Endodermal cell (in vitro differentiated cells): Measurements from ENCODE around the gene ZNF549. TPM values are rescaled to one million over a fixed set of nuclear protein-coding genes. Genes with fewer than 3 reads are reported as not detected.

Source experiments
- DNase-seq: peaks from one replicate; pipeline ENCODE4 v3.0.0-alpha.2; 2017
- H3K27ac ChIP-seq: 2 replicates; pipeline ENCODE4 v1.5.1; 2013; ENCODE audit warnings: mild to moderate bottlenecking, low read depth, low read length, moderate library complexity
- H3K27me3 ChIP-seq: 2 replicates; pipeline ENCODE4 v1.6.1; 2013; ENCODE audit warnings: mild to moderate bottlenecking, low read length, moderate library complexity; ENCODE audit not compliant: insufficient read depth, control insufficient read depth, poor library complexity, severe bottlenecking
- H3K36me3 ChIP-seq: 2 replicates; pipeline ENCODE4 v1.7.0; 2013; ENCODE audit warnings: mild to moderate bottlenecking, low read length, moderate library complexity; ENCODE audit not compliant: control insufficient read depth, insufficient read depth
- H3K4me1 ChIP-seq: one replicate; pipeline ENCODE4 v1.7.0; 2013; ENCODE audit warnings: low read length; ENCODE audit not compliant: control insufficient read depth, insufficient read depth
- H3K4me3 ChIP-seq: 2 replicates; pipeline ENCODE4 v1.5.1; 2013; ENCODE audit warnings: mild to moderate bottlenecking, low read length, moderate library complexity
- H3K9ac ChIP-seq: 2 replicates; pipeline ENCODE4 v1.6.1; 2013; ENCODE audit warnings: mild to moderate bottlenecking, low read length, moderate library complexity; ENCODE audit not compliant: poor library complexity, severe bottlenecking; ENCODE audit errors: extremely low read depth
- H3K9me3 ChIP-seq: 2 replicates; pipeline ENCODE4 v1.6.1; 2013; ENCODE audit warnings: mild to moderate bottlenecking, low read length, moderate library complexity; ENCODE audit not compliant: control insufficient read depth
- H3K27ac Mint-ChIP-seq: 2 replicates; pipeline ENCODE4 v1.8.0; 2020; ENCODE audit warnings: mixed read lengths
- H3K27me3 Mint-ChIP-seq: 2 replicates; pipeline ENCODE4 v1.8.0; 2021; ENCODE audit warnings: mild to moderate bottlenecking, mixed read lengths; ENCODE audit not compliant: insufficient read depth
- H3K36me3 Mint-ChIP-seq: 2 replicates; pipeline ENCODE4 v1.8.0; 2020; ENCODE audit warnings: low read depth, mixed read lengths
- H3K4me1 Mint-ChIP-seq: 2 replicates; pipeline ENCODE4 v1.8.0; 2020; ENCODE audit warnings: mixed read lengths
- H3K4me3 Mint-ChIP-seq: 2 replicates; pipeline ENCODE4 v1.8.0; 2020; ENCODE audit warnings: mild to moderate bottlenecking, moderate library complexity, mixed read lengths
- H3K9me3 Mint-ChIP-seq: 2 replicates; pipeline ENCODE4 v1.8.0; 2020; ENCODE audit warnings: mild to moderate bottlenecking, mixed read lengths
- WGBS, 2 experiments: methylation state at CpG; one replicate each; pipeline versions ENCODE4 v1.1.5 to v1.1.7; 2013; ENCODE audit warnings: missing lambda C conversion rate in 2 of 2, mixed read lengths in 1 of 2; ENCODE audit not compliant: insufficient coverage in 1 of 2, insufficient read length in 1 of 2; 5-methylcytosine and 5-hydroxymethylcytosine counted together
- total RNA-seq, 2 donors: library from RNA; stranded (reverse); fragmentation: NEBNext Ultra II Directional in 1 of 2; extraction: Animal tissue kit (Norgen Biotek cat#: 25700) in 1 of 2; gene quantifications; 2 replicates in 1 of 2; 3 replicates in 1 of 2; pipeline ENCODE4 v1.2.1, GENCODE V29; 2021
- TF ChIP-seq, protein P1 (sequence below): fragments of 200-600 bp; sonication (generic); conservative IDR thresholded peaks from 2 replicates; pipeline ENCODE4 v1.5.0; 2021; ENCODE audit warnings: antibody characterized with exemption, mild to moderate bottlenecking

ZNF549 gene
- total RNA-seq, 2 donors from 2014 or later = 9.5 to 14.0 TPM

DNA sequence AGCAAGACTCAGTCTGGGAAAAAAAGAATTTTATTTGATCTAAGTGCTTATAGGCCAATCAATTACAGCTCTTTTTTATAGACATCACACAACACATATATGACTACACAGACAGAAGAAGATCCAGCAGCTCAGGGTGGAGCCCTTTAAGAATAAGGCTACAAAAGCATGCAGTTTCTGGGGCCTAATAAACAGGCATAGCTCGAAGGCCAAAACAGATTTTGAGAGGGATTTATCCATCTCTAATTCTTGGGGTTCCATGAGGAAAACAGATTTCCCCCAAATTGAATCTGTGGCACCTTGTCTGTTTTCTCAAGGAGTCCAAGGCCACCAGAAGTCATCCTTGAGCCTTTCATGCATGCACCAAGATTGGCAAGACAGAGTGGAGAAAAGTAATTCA, 36.4 kb downstream of the ZNF549 start:
- Mint-ChIP-seq H3K4me3 (no peak overlapping the region), H3K9me3 (peaks cover 91% of the 10 kb centered on the region), H3K27me3 (peaks cover 8% of the 10 kb centered on the region), H3K4me1 (peaks cover 6% of the 10 kb centered on the region), H3K36me3 (peaks cover 5% of the 10 kb centered on the region), H3K27ac (no peak overlapping the region)
- H3K4me1 ChIP-seq = no peaks in the 10 kb centered on the region
- H3K27me3 ChIP-seq = no peaks in the 10 kb centered on the region
- DNase-seq = no peak
- H3K36me3 ChIP-seq = no peaks in the 10 kb centered on the region
- no peak overlapping the region for H3K27ac ChIP-seq
- H3K9ac ChIP-seq = no peak overlapping the region
- TF ChIP-seq, protein P1, sequence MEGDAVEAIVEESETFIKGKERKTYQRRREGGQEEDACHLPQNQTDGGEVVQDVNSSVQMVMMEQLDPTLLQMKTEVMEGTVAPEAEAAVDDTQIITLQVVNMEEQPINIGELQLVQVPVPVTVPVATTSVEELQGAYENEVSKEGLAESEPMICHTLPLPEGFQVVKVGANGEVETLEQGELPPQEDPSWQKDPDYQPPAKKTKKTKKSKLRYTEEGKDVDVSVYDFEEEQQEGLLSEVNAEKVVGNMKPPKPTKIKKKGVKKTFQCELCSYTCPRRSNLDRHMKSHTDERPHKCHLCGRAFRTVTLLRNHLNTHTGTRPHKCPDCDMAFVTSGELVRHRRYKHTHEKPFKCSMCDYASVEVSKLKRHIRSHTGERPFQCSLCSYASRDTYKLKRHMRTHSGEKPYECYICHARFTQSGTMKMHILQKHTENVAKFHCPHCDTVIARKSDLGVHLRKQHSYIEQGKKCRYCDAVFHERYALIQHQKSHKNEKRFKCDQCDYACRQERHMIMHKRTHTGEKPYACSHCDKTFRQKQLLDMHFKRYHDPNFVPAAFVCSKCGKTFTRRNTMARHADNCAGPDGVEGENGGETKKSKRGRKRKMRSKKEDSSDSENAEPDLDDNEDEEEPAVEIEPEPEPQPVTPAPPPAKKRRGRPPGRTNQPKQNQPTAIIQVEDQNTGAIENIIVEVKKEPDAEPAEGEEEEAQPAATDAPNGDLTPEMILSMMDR = no peak
- WGBS, 2 experiments = 44 to 65% methylated on average over 1 of the region's 1 CpG
- H3K9me3 ChIP-seq = peaks cover 88% of the 10 kb centered on the region
- H3K4me3 ChIP-seq = no peak overlapping the region

DNA sequence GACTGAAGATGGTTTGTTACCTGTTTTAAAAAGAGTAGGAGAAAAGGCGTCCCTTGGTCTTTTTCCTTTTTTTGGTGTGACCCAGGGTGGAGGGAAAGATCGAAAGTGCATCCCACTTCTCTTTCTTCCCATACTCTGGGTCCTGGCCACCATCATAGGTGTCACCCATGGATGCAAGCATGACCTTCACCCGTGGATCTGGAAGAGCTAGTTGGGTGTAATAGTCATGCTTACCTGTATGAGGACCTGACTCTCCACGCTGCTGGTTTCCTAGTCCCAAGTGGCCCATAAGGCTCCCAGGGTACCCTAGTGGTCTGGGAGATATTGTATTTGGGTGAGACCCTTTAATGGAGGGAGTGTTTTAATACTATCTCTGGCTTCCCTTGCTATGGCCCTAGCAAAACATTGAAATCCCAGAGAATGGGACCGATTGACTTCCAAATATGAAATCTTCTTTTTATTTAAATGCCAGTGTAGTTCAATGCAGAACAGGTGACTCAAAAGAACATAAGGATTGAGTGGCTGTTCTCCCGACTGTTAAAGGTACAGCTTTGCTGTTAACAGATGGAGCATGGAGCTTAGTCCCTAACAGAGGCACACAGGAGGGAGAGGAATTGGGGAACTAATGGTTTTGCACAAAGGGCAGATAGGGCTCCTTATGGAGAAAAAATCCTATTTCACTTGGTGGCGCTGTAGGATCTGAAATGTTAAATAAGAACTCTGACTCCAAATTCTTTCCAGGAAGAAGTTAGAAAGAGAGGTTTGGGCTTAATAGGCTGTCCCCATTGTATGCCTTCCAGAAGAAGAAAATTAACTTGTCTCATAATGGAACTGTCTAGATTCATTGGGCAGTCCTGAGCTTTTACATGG, 39.5 kb downstream of the ZNF549 start:
- Histone ChIP-seq H3K27ac (no peak overlapping the region), H3K27me3 (no peaks in the 10 kb centered on the region), H3K9ac (no peak overlapping the region), H3K36me3 (peaks cover 9% of the 10 kb centered on the region), H3K4me1 (no peaks in the 10 kb centered on the region), H3K9me3 (peaks cover 100% of the 10 kb centered on the region), H3K4me3 (peak overlapping the region; percentile 65)
- H3K4me1 Mint-ChIP-seq = no peaks in the 10 kb centered on the region
- peak; percentile 44 for DNase-seq
- peaks cover 6% of the 10 kb centered on the region for H3K27me3 Mint-ChIP-seq
- 57 to 69% methylated on average over 3 to 7 of the region's 7 CpGs for WGBS, 2 experiments
- no peak overlapping the region for H3K4me3 Mint-ChIP-seq
- H3K9me3 Mint-ChIP-seq = peaks cover 99% of the 10 kb centered on the region
- TF ChIP-seq, protein P1 = no peak
- H3K27ac Mint-ChIP-seq = no peak overlapping the region
- H3K36me3 Mint-ChIP-seq = peaks cover 21% of the 10 kb centered on the region

DNA sequence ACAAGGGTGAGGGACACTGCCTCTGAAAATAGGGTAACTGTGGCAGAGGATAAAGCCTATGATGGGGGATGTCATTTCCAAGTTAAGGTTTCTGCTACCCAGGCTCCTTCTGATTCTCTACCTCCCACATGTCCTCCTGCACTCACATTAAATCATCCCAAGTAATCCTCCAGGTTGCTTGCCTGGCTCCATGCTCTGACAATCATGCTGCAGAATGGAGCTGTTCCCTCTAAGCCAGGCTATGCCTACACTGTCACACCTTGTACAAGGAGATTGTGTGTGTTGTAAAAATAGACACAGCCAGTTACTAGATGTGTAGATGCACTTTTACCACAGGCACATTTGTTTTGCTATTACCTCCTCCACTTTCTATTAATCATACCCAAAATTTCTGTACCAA, 43.6 kb downstream of the ZNF549 start:
- peak; percentile 2 for DNase-seq
- Mint-ChIP-seq H3K27me3 (peaks cover 4% of the 10 kb centered on the region), H3K4me3 (no peak overlapping the region), H3K4me1 (no peaks in the 10 kb centered on the region), H3K36me3 (peaks cover 62% of the 10 kb centered on the region), H3K9me3 (peaks cover 100% of the 10 kb centered on the region), H3K27ac (no peak overlapping the region)
- no peaks in the 10 kb centered on the region for H3K27me3 ChIP-seq
- TF ChIP-seq, protein P1 = no peak
- H3K27ac ChIP-seq = no peak overlapping the region
- no peaks in the 10 kb centered on the region for H3K4me1 ChIP-seq
- H3K4me3 ChIP-seq = no peak overlapping the region
- no peak overlapping the region for H3K9ac ChIP-seq
- H3K9me3 ChIP-seq = peaks cover 100% of the 10 kb centered on the region
- H3K36me3 ChIP-seq = peaks cover 49% of the 10 kb centered on the region
